HG03097 (cell line): Measurements from ENCODE around the gene SLC26A11.
"Not testable (repeated sequence)": the region's sequence is repeated elsewhere in the genome, so short reads cannot be mapped to it uniquely, and the experiment has no call there.

Source experiments
- ATAC-seq: cut with Tn5 transposase; IDR thresholded peaks from one replicate; pipeline ENCODE4 v1.9.1; 2021; ENCODE audit not compliant: unreplicated experiment, low FRiP score

Gene SLC26A11

GRCh38 chr17:80195671-80196529, 24.3 kb upstream of the SLC26A11 start:
- no peak for ATAC-seq

- no peak for ATAC-seq
Observed at GRCh38 chr17:80196652-80197051, 23.6 kb upstream of the SLC26A11 start.

- no peak for ATAC-seq
Observed at GRCh38 chr17:80198144-80198661, 22.0 kb upstream of the SLC26A11 start.

GRCh38 chr17:80199295-80199694, 20.9 kb upstream of the SLC26A11 start:
- not testable (repeated sequence) for ATAC-seq

- no peak for ATAC-seq
Observed at GRCh38 chr17:80201446-80201845, 18.8 kb upstream of the SLC26A11 start.

GRCh38 chr17:80202197-80202596, 18.0 kb upstream of the SLC26A11 start:
- no peak for ATAC-seq

- no peak for ATAC-seq
Observed at GRCh38 chr17:80203471-80203963, 16.7 kb upstream of the SLC26A11 start.

- ATAC-seq: no peak
Observed at GRCh38 chr17:80204626-80205468, 15.4 kb upstream of the SLC26A11 start.

GRCh38 chr17:80205811-80206210, 14.4 kb upstream of the SLC26A11 start:
- ATAC-seq: no peak

GRCh38 chr17:80208050-80208449, 12.2 kb upstream of the SLC26A11 start:
- ATAC-seq: no peak

GRCh38 chr17:80209765-80210164, 10.5 kb upstream of the SLC26A11 start:
- ATAC-seq: no peak

- no peak for ATAC-seq
Observed at GRCh38 chr17:80210348-80211108, 9.7 kb upstream of the SLC26A11 start.

- no peak for ATAC-seq
Observed at GRCh38 chr17:80212109-80212508, 8.1 kb upstream of the SLC26A11 start.

- ATAC-seq: no peak
Observed at GRCh38 chr17:80212511-80212910, 7.7 kb upstream of the SLC26A11 start.

GRCh38 chr17:80212962-80213642, 7.1 kb upstream of the SLC26A11 start:
- ATAC-seq: no peak

GRCh38 chr17:80213643-80213975, 6.6 kb upstream of the SLC26A11 start:
- ATAC-seq: no peak

- no peak for ATAC-seq
Observed at GRCh38 chr17:80214012-80214877, 6.0 kb upstream of the SLC26A11 start.

GRCh38 chr17:80214878-80215210, 5.4 kb upstream of the SLC26A11 start:
- ATAC-seq: no peak
